Testis (tissue), 3 donors: Measurements from ENCODE around the gene RFC2. TPM values are rescaled to one million over a fixed set of nuclear protein-coding genes. Genes with fewer than 3 reads are reported as not detected.

Experiments
- DNase-seq: peaks from one replicate; pipeline ENCODE4 v3.0.0-alpha.2; 2019
- H3K27ac ChIP-seq, 2 donors: fragments of 200-600 bp; sonication (generic); one replicate each; pipeline ENCODE4 v1.5.1; 2019
- H3K27me3 ChIP-seq: fragments of 200-600 bp; sonication (generic); one replicate; pipeline ENCODE4 v1.5.1; 2019
- H3K36me3 ChIP-seq: fragments of 200-600 bp; sonication (generic); one replicate; pipeline ENCODE4 v1.5.1; 2017; ENCODE audit warnings: low read depth; ENCODE audit errors: missing control alignments
- H3K4me1 ChIP-seq: fragments of 200-600 bp; sonication (generic); one replicate; pipeline ENCODE4 v1.5.1; 2019
- H3K4me3 ChIP-seq, 2 donors: fragments of 200-600 bp; sonication (generic); one replicate each; pipeline ENCODE4 v1.5.1; 2017 to 2019
- H3K9me3 ChIP-seq: fragments of 200-600 bp; sonication (generic); one replicate; pipeline ENCODE4 v1.5.1; 2017
- CTCF ChIP-seq, 3 experiments: fragments of 450-650 bp in 2 of 3; fragments of 200-600 bp in 1 of 3; sonication (generic) in 1 of 3; IDR thresholded peaks; one replicate each; pipeline ENCODE4 v1.5.1; 2016 to 2019; ENCODE audit warnings: antibody characterized with exemption in 3 of 3, mild to moderate bottlenecking in 2 of 3, moderate library complexity in 1 of 3
- POLR2A ChIP-seq: fragments of 450-650 bp; IDR thresholded peaks from one replicate; pipeline ENCODE4 v1.6.1; 2017; ENCODE audit warnings: antibody characterized with exemption, mild to moderate bottlenecking, moderate library complexity
- WGBS, 2 donors: methylation state at CpG; one replicate each; pipeline ENCODE4 v1.1.5; 2018; 5-methylcytosine and 5-hydroxymethylcytosine counted together
- intact Hi-C: fragments of 100-400 bp; cut with DNase I; formaldehyde crosslinking; loops from one replicate; pipeline ENCODE4 v1.15.1; 2023; ENCODE audit warnings: low total_unique reads
- polyA plus RNA-seq: library from polyadenylated mRNA; stranded (reverse); fragments of 350-450 nt; fragmentation: Illumina TruSeq; extraction: RNeasy Lipid Tissue Mini Kit (QIAGEN cat#74804); gene quantifications from one replicate; pipeline ENCODE4 v1.2.3, GENCODE V29; 2014; ENCODE audit warnings: low read depth, low replicate concordance; ENCODE audit not compliant: insufficient read depth
- total RNA-seq, 2 donors: library from RNA; depleted of rRNA; stranded (reverse); fragments of >200 nt; gene quantifications; one replicate each; pipeline ENCODE4 v1.2.3, GENCODE V29; 2016

Gene RFC2
- total and polyA plus RNA-seq, 3 donors from 2014 or later, result 10.8 to 29.2 (median 15.2) TPM

- Histone ChIP-seq H3K27me3 (no peaks in the 10 kb centered on the region), H3K36me3 (no peaks in the 10 kb centered on the region), H3K27ac (no peak overlapping the region), H3K4me1 (peaks cover 10% of the 10 kb centered on the region), H3K4me3 (no peak overlapping the region), H3K9me3 (no peaks in the 10 kb centered on the region)
- DNase-seq, result no peak
- TF ChIP-seq POLR2A, result no peak
- TF ChIP-seq CTCF (IDR thresholded peaks at IDR 0.05), result no peak
- WGBS, 2 donors, result 93 to 94% methylated on average over 3 to 4 of the region's 4 CpGs
- intact Hi-C loops, result no loop called here
These were observed 23.4 kb upstream of the RFC2 start for GRCh38 chr7:74277636-74278035.

- DNase-seq, result no peak
- H3K4me1 ChIP-seq, result peaks cover 19% of the 10 kb centered on the region
- peak; percentile 9 to 49 (median 26) for TF ChIP-seq CTCF (IDR thresholded peaks at IDR 0.05)
- TF ChIP-seq POLR2A, result no peak
- 82% methylated on average over 6 of the region's 6 CpGs for WGBS, 2 donors
- H3K9me3 ChIP-seq, result no peaks in the 10 kb centered on the region
- no peak overlapping the region for H3K4me3 ChIP-seq
- intact Hi-C loops, result no loop called here
- H3K27ac ChIP-seq, result no peak overlapping the region
- H3K27me3 ChIP-seq, result no peaks in the 10 kb centered on the region
- no peaks in the 10 kb centered on the region for H3K36me3 ChIP-seq
These were observed 21.2 kb upstream of the RFC2 start for GRCh38 chr7:74275401-74275881.

- intact Hi-C loops, result no loop called here
- 56 to 60% methylated on average over 10 of the region's 10 CpGs for WGBS, 2 donors
- no peaks in the 10 kb centered on the region for H3K27me3 ChIP-seq
- H3K36me3 ChIP-seq, result no peaks in the 10 kb centered on the region
- peaks cover 11% of the 10 kb centered on the region for H3K4me1 ChIP-seq
- peak; percentile 32 for DNase-seq
- H3K9me3 ChIP-seq, result no peaks in the 10 kb centered on the region
- TF ChIP-seq CTCF (IDR thresholded peaks at IDR 0.05), result no peak
- no peak for TF ChIP-seq POLR2A
- H3K27ac ChIP-seq, result peak overlapping the region; percentile 55 to 60
- H3K4me3 ChIP-seq, result no peak overlapping the region
These were observed 18.3 kb upstream of the RFC2 start for GRCh38 chr7:74272305-74273038.

- H3K36me3 ChIP-seq, result no peaks in the 10 kb centered on the region
- H3K4me1 ChIP-seq, result peaks cover 11% of the 10 kb centered on the region
- H3K9me3 ChIP-seq, result no peaks in the 10 kb centered on the region
- WGBS, 2 donors, result 69 to 77% methylated on average over 6 of the region's 6 CpGs
- TF ChIP-seq POLR2A, result no peak
- TF ChIP-seq CTCF (IDR thresholded peaks at IDR 0.05), result no peak
- no peaks in the 10 kb centered on the region for H3K27me3 ChIP-seq
- intact Hi-C loops, result no loop called here
- H3K4me3 ChIP-seq, result no peak overlapping the region
- H3K27ac ChIP-seq, result peak overlapping the region; percentile 55 to 60
- no peak for DNase-seq
These were observed 17.5 kb upstream of the RFC2 start for GRCh38 chr7:74271742-74272141.
